HEK293 (cell line): ENCODE data around the gene KANSL1.

Experiments
- CTCF ChIA-PET: fragments of 350-600 bp; formaldehyde crosslinking; extraction: SDS; loops from one replicate; lab custom pipeline; 2021; ENCODE audit warnings: antibody characterized with exemption; lab: Yijun Ruan, JAX
- POLR2A ChIA-PET: fragments of 300-600 bp; formaldehyde crosslinking; extraction: SDS; loops from one replicate; lab custom pipeline; 2020; ENCODE audit warnings: antibody characterized with exemption, inconsistent platforms; lab: Yijun Ruan, JAX
- H3K27ac ChIP-seq: fragments of 200-500 bp; sonication (Bioruptor generic); 2 replicates; pipeline ENCODE4 v1.5.1; 2014; ENCODE audit warnings: low read depth, low read length, control low read depth, inconsistent platforms; ENCODE audit errors: extremely low read depth
- H3K36me3 ChIP-seq, 2 experiments: fragments of 200-500 bp in 1 of 2; sonication (Bioruptor generic) in 1 of 2; 1 replicate in 1 of 2; 2 replicates in 1 of 2; pipeline ENCODE4 v1.5.1; 2014 to 2017; ENCODE audit warnings: inconsistent platforms in 2 of 2, low read length in 2 of 2; ENCODE audit not compliant: control insufficient read depth in 2 of 2, insufficient read depth in 1 of 2
- H3K4me1 ChIP-seq: fragments of 200-500 bp; sonication (Bioruptor generic); 2 replicates; pipeline ENCODE4 v1.5.1; 2014; ENCODE audit warnings: mild to moderate bottlenecking, low read length, inconsistent platforms; ENCODE audit not compliant: control insufficient read depth, insufficient read depth
- H3K4me3 ChIP-seq: 2 replicates; pipeline ENCODE4 v1.5.1; 2011; ENCODE audit warnings: low read depth, mild to moderate bottlenecking, control low read depth, low read length, moderate library complexity
- H3K9me3 ChIP-seq: fragments of 200-500 bp; sonication (Bioruptor generic); 2 replicates; pipeline ENCODE4 v1.5.1; 2014; ENCODE audit warnings: low read depth, low read length, inconsistent platforms; ENCODE audit not compliant: control insufficient read depth, insufficient read depth
- GFI1B ChIP-seq: fragments of 450-650 bp; formaldehyde crosslinking; IDR thresholded peaks from 2 replicates; pipeline ENCODE4 v1.5.1; 2016; ENCODE audit warnings: missing biosample characterization, missing genetic modification characterization
- HIC1 ChIP-seq: fragments of 450-650 bp; formaldehyde crosslinking; IDR thresholded peaks from 2 replicates; pipeline ENCODE4 v1.5.1; 2016; ENCODE audit warnings: missing biosample characterization, missing genetic modification characterization
- HOXD13 ChIP-seq: sonication (generic); formaldehyde crosslinking; IDR thresholded peaks from 2 replicates; pipeline ENCODE4 v1.8.0; 2022; ENCODE audit warnings: missing genetic modification reagents, borderline replicate concordance
- KLF1 ChIP-seq: fragments of 450-650 bp; formaldehyde crosslinking; IDR thresholded peaks from 2 replicates; pipeline ENCODE4 v1.5.1; 2016; ENCODE audit warnings: missing biosample characterization, missing genetic modification characterization
- OSR2 ChIP-seq: fragments of 450-650 bp; formaldehyde crosslinking; IDR thresholded peaks from 2 replicates; pipeline ENCODE4 v1.5.1; 2016; ENCODE audit warnings: missing biosample characterization, missing genetic modification characterization
- PATZ1 ChIP-seq: fragments of 450-650 bp; formaldehyde crosslinking; IDR thresholded peaks from 2 replicates; pipeline ENCODE4 v1.5.1; 2016; ENCODE audit warnings: missing biosample characterization, missing genetic modification characterization
- RBAK ChIP-seq: fragments of 450-650 bp; formaldehyde crosslinking; IDR thresholded peaks from 2 replicates; pipeline ENCODE4 v1.5.1; 2016; ENCODE audit warnings: missing biosample characterization, missing genetic modification characterization
- ZBTB44 ChIP-seq: fragments of 450-650 bp; IDR thresholded peaks from 2 replicates; pipeline ENCODE4 v1.5.1; 2018; ENCODE audit warnings: missing biosample characterization, mild to moderate bottlenecking, missing genetic modification characterization
- ZBTB8A ChIP-seq: fragments of 450-650 bp; formaldehyde crosslinking; IDR thresholded peaks from 2 replicates; pipeline ENCODE4 v1.5.1; 2016; ENCODE audit warnings: missing biosample characterization, missing genetic modification characterization
- ZNF121 ChIP-seq: fragments of 450-650 bp; formaldehyde crosslinking; IDR thresholded peaks from 2 replicates; pipeline ENCODE4 v1.5.1; 2016; ENCODE audit warnings: missing biosample characterization, missing genetic modification characterization
- ZNF221 ChIP-seq: fragments of 450-650 bp; formaldehyde crosslinking; IDR thresholded peaks from 2 replicates; pipeline ENCODE4 v1.5.1; 2017; ENCODE audit warnings: missing biosample characterization, missing genetic modification characterization, borderline replicate concordance
- ZNF239 ChIP-seq: fragments of 450-650 bp; formaldehyde crosslinking; IDR thresholded peaks from 2 replicates; pipeline ENCODE4 v1.5.1; 2016; ENCODE audit warnings: missing biosample characterization, missing genetic modification characterization
- ZNF335 ChIP-seq: fragments of 450-650 bp; formaldehyde crosslinking; conservative IDR thresholded peaks from 2 replicates; pipeline ENCODE4 v1.5.1; 2016; ENCODE audit warnings: missing biosample characterization, missing genetic modification characterization
- ZNF341 ChIP-seq: fragments of 450-650 bp; formaldehyde crosslinking; IDR thresholded peaks from 2 replicates; pipeline ENCODE4; 2016; ENCODE audit warnings: low read depth, missing biosample characterization, missing genetic modification characterization
- ZNF391 ChIP-seq: fragments of 450-650 bp; formaldehyde crosslinking; IDR thresholded peaks from 2 replicates; pipeline ENCODE4 v1.5.1; 2016; ENCODE audit warnings: low read depth, missing biosample characterization, missing genetic modification characterization, borderline replicate concordance
- ZNF449 ChIP-seq: fragments of 450-650 bp; formaldehyde crosslinking; IDR thresholded peaks from 2 replicates; pipeline ENCODE4 v1.5.1; 2017; ENCODE audit warnings: missing biosample characterization, mild to moderate bottlenecking, missing genetic modification characterization, moderate library complexity
- ZNF558 ChIP-seq: fragments of 450-650 bp; formaldehyde crosslinking; IDR thresholded peaks from 2 replicates; pipeline ENCODE4 v1.5.1; 2016; ENCODE audit warnings: missing biosample characterization, missing genetic modification characterization
- ZNF580 ChIP-seq: fragments of 450-650 bp; formaldehyde crosslinking; IDR thresholded peaks from 2 replicates; pipeline ENCODE4 v1.5.1; 2016; ENCODE audit warnings: missing biosample characterization, missing genetic modification characterization
- ZNF596 ChIP-seq: fragments of 450-650 bp; IDR thresholded peaks from 2 replicates; pipeline ENCODE4 v1.5.0; 2018; ENCODE audit warnings: missing biosample characterization, mild to moderate bottlenecking, missing genetic modification characterization, moderate library complexity
- ZNF600 ChIP-seq: fragments of 450-650 bp; formaldehyde crosslinking; IDR thresholded peaks from 2 replicates; pipeline ENCODE4 v1.5.1; 2016; ENCODE audit warnings: missing biosample characterization, missing genetic modification characterization
- ZNF76 ChIP-seq: fragments of 450-650 bp; formaldehyde crosslinking; IDR thresholded peaks from 2 replicates; pipeline ENCODE4; 2016; ENCODE audit warnings: low read depth, missing biosample characterization, missing genetic modification characterization, borderline replicate concordance
- ZNF768 ChIP-seq: fragments of 450-650 bp; formaldehyde crosslinking; IDR thresholded peaks from 2 replicates; pipeline ENCODE4 v1.5.1; 2018; ENCODE audit warnings: missing biosample characterization, mild to moderate bottlenecking, missing genetic modification characterization
- ZNF843 ChIP-seq: fragments of 450-650 bp; formaldehyde crosslinking; IDR thresholded peaks from 2 replicates; pipeline ENCODE4 v1.5.1; 2016; ENCODE audit warnings: missing biosample characterization, missing genetic modification characterization
- ZSCAN16 ChIP-seq: fragments of 450-650 bp; formaldehyde crosslinking; IDR thresholded peaks from 2 replicates; pipeline ENCODE4 v1.5.1; 2016; ENCODE audit warnings: missing biosample characterization, missing genetic modification characterization
- TF ChIP-seq, protein P1 (sequence below): fragments of 450-650 bp; formaldehyde crosslinking; IDR thresholded peaks from 2 replicates; pipeline ENCODE4 v1.5.1; 2017; ENCODE audit warnings: missing biosample characterization, missing genetic modification characterization

The KANSL1 gene

DNA sequence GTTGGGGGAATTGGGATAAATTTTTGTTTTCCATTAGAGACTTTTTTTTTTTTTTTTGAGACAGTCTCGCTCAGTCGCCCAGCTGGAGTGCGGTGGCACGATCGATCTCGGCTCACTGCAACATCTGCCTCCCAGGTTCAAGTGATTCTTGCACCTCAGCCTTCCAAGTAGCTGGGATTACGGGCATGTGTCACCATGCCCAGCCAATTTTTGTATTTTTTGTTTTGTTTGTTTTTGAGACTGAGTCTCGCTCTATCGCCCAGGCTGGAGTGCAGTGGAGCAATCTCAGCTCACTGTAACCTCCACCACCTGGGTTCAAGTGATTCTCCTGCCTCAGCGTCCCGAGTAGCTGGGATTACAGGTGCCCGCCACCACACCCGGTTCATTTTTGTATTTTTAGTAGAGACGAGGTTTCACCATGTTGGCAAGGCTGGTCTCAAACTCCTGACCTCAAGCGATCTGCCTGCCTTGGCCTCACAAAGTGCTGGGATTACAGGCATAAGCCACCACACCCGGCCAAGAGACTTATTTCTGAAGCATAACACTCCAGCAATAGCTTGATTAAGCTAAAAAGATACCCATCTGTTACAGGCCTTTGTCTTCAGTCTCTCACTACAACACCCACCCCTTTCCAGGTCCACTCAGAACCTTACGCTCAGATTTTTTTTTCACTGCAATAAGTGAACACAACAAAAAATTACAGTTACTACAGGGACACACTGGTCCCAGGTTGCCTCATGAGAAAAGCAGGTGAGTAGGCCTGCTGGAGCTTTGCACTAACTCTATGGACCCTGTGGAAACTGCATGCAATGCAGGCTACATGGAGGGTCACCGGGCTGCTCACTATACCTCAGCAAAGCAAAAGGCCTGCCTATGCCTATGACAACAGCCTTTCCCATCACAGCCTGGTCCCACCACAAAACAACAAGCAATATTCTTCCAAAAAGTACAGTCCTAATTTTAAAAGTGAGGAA, 34.6 kb downstream of the KANSL1 start:
- Histone ChIP-seq H3K27ac (peak overlapping the region; percentile 5; the same call in 1 of the 2 replicates), H3K4me3 (no peak overlapping the region), H3K4me1 (peaks cover 75% of the 10 kb centered on the region), H3K9me3 (no peaks in the 10 kb centered on the region), H3K36me3 (no peaks in the 10 kb centered on the region)
- ChIA-PET CTCF (interaction anchor here (0.8 to 3.4 kb wide), 5 partner anchors 9 to 108 kb away, joined by 3 to 19 read pairs (median 3); partner anchors contain the start of gene KANSL1), POLR2A (no interaction called here)
- TF ChIP-seq ZSCAN16 (tag by site-specific recombination) (no peak), ZNF76 (tag by site-specific recombination) (no peak), ZNF580 (tag by site-specific recombination) (no peak), ZNF600 (tag by site-specific recombination) (peak; percentile 77), RBAK (tag by site-specific recombination) (no peak), ZNF768 (tag by site-specific recombination) (no peak), ZNF449 (tag by site-specific recombination) (peak; percentile 42; the same call in 1 of the 2 replicates), ZNF596 (no peak), ZNF341 (tag by site-specific recombination) (no peak), ZNF558 (peak; percentile 52; the same call in 1 of the 2 replicates), OSR2 (tag by site-specific recombination) (peak; percentile 88), HOXD13 (CRISPR knock-in tag) (no peak), HIC1 (tag by site-specific recombination) (peak; percentile 55; the same call in 1 of the 2 replicates), ZBTB8A (tag by site-specific recombination) (peak; percentile 70), KLF1 (tag by site-specific recombination) (peak; percentile 26; the same call in 1 of the 2 replicates), ZNF391 (peak; percentile 33; the same call in 1 of the 2 replicates), ZNF335 (tag by site-specific recombination) (peak; percentile 39; the same call in 1 of the 2 replicates), GFI1B (tag by site-specific recombination) (peak; percentile 77), ZBTB44 (tag by site-specific recombination) (0 out of 2 replicates have a peak, but pooled peaks have one; percentile 13), ZNF221 (no peak), ZNF843 (0 out of 2 replicates have a peak, but pooled peaks have one; percentile 27), PATZ1 (tag by site-specific recombination) (0 out of 2 replicates have a peak, but pooled peaks have one; percentile 3), ZNF239 (tag by site-specific recombination) (peak; percentile 11; the same call in 1 of the 2 replicates), ZNF121 (tag by site-specific recombination) (peak; percentile 77)
- TF ChIP-seq, protein P1, sequence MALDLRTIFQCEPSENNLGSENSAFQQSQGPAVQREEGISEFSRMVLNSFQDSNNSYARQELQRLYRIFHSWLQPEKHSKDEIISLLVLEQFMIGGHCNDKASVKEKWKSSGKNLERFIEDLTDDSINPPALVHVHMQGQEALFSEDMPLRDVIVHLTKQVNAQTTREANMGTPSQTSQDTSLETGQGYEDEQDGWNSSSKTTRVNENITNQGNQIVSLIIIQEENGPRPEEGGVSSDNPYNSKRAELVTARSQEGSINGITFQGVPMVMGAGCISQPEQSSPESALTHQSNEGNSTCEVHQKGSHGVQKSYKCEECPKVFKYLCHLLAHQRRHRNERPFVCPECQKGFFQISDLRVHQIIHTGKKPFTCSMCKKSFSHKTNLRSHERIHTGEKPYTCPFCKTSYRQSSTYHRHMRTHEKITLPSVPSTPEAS: no peak
